Cardiac muscle cell (in vitro differentiated cells and primary cell): ENCODE data around the gene ALOX5. TPM values are rescaled to one million over a fixed set of nuclear protein-coding genes. Genes with fewer than 3 reads are reported as not detected.
A peak's percentile ranks its signal among the peaks of the same experiment; 100 is the strongest.

Source experiments
- DNase-seq, 2 donors: peaks; one replicate each; pipeline versions ENCODE4 v3.0.0 to v3.0.0-alpha.2; 2010 to 2017; ENCODE audit warnings: low read depth in 1 of 2, low spot score in 1 of 2
- H3K27ac ChIP-seq: fragments of 200-600 bp; sonication (generic); 2 replicates; pipeline ENCODE4 v1.5.1; 2016
- H3K27me3 ChIP-seq: fragments of 200-600 bp; sonication (generic); 2 replicates; pipeline ENCODE4 v1.6.0; 2016; ENCODE audit warnings: control low read depth
- H3K36me3 ChIP-seq: fragments of 200-600 bp; sonication (generic); 2 replicates; pipeline ENCODE4 v1.5.1; 2016; ENCODE audit warnings: control low read depth
- H3K4me1 ChIP-seq: fragments of 200-600 bp; sonication (generic); 2 replicates; pipeline ENCODE4 v1.8.1; 2017; ENCODE audit warnings: low read depth, mild to moderate bottlenecking, mixed run types
- H3K4me3 ChIP-seq: fragments of 200-600 bp; sonication (generic); 2 replicates; pipeline ENCODE4 v1.5.1; 2016; ENCODE audit warnings: mild to moderate bottlenecking
- H3K9me3 ChIP-seq: fragments of 200-600 bp; sonication (generic); 2 replicates; pipeline ENCODE4 v1.5.1; 2017; ENCODE audit warnings: low read depth, mild to moderate bottlenecking, control low read depth
- CTCF ChIP-seq: IDR thresholded peaks from 2 replicates; pipeline ENCODE4 v1.5.1; 2012; ENCODE audit warnings: low read depth, mild to moderate bottlenecking, low read length
- polyA plus RNA-seq: library from polyadenylated mRNA; unstranded; fragments of >200 nt; fragmentation: Nextera tagmentation; extraction: Ambion mirVana; gene quantifications from 2 replicates; pipeline ENCODE4 v1.2.1, GENCODE V29; 2016
- total RNA-seq: library from RNA; depleted of rRNA; stranded (reverse); fragments of >200 nt; gene quantifications from 2 replicates; pipeline ENCODE4 v1.2.3, GENCODE V29; 2016

ALOX5 gene
- total and polyA plus RNA-seq, 2 experiments from 2014 or later, result 0.06 to 0.48 TPM

GRCh38 chr10:45370202-45370955, 3.6 kb upstream of the ALOX5 start:
- H3K27me3 ChIP-seq, result peaks cover 68% of the 10 kb centered on the region
- TF ChIP-seq CTCF, result no peak

GRCh38 chr10:45371560-45371959, 2.5 kb upstream of the ALOX5 start:
- Histone ChIP-seq H3K4me3 (no peak overlapping the region), H3K27ac (no peak overlapping the region), H3K4me1 (no peaks in the 10 kb centered on the region), H3K9me3 (no peaks in the 10 kb centered on the region), H3K27me3 (peaks cover 80% of the 10 kb centered on the region), H3K36me3 (no peaks in the 10 kb centered on the region)
- TF ChIP-seq CTCF, result no peak
- no peak for DNase-seq

More at GRCh38 chr10:45370202-45370955, 3.6 kb upstream of the ALOX5 start:
- no peak for DNase-seq
- H3K4me1 ChIP-seq, result no peaks in the 10 kb centered on the region
- no peak overlapping the region for H3K27ac ChIP-seq
- no peaks in the 10 kb centered on the region for H3K36me3 ChIP-seq
- H3K9me3 ChIP-seq, result no peaks in the 10 kb centered on the region
- no peak overlapping the region for H3K4me3 ChIP-seq

- Histone ChIP-seq H3K4me1 (no peaks in the 10 kb centered on the region), H3K27me3 (peaks cover 85% of the 10 kb centered on the region), H3K4me3 (no peak overlapping the region), H3K9me3 (no peaks in the 10 kb centered on the region), H3K27ac (no peak overlapping the region), H3K36me3 (no peaks in the 10 kb centered on the region)
- no peak for DNase-seq
- TF ChIP-seq CTCF, result no peak
These were observed 1.6 kb upstream of the ALOX5 start for GRCh38 chr10:45372251-45372951.

- no peak for TF ChIP-seq CTCF
- no peaks in the 10 kb centered on the region for H3K9me3 ChIP-seq
- DNase-seq, result peak in 1 of 2 donors; percentile 25
- H3K4me1 ChIP-seq, result no peaks in the 10 kb centered on the region
- H3K27me3 ChIP-seq, result peaks cover 85% of the 10 kb centered on the region
- no peaks in the 10 kb centered on the region for H3K36me3 ChIP-seq
- peak overlapping the region; percentile 33 for H3K4me3 ChIP-seq
- H3K27ac ChIP-seq, result no peak overlapping the region
These were observed 927 bp upstream of the ALOX5 start for GRCh38 chr10:45373003-45373575.

GRCh38 chr10:45374350-45375052, 485 bp downstream of the ALOX5 start:
- Histone ChIP-seq H3K4me1 (no peaks in the 10 kb centered on the region), H3K36me3 (no peaks in the 10 kb centered on the region), H3K9me3 (no peaks in the 10 kb centered on the region), H3K27ac (no peak overlapping the region), H3K27me3 (peaks cover 75% of the 10 kb centered on the region), H3K4me3 (peak overlapping the region; percentile 33)
- DNase-seq, result no peak
- TF ChIP-seq CTCF, result no peak
